ENCODE measurements around the gene EXOC2. TPM values are rescaled to one million over a fixed set of nuclear protein-coding genes. Genes with fewer than 3 reads are reported as not detected.

The EXOC2 gene
- total and polyA plus RNA-seq, 2 donors, result 11.8 to 29.9 TPM

DNA sequence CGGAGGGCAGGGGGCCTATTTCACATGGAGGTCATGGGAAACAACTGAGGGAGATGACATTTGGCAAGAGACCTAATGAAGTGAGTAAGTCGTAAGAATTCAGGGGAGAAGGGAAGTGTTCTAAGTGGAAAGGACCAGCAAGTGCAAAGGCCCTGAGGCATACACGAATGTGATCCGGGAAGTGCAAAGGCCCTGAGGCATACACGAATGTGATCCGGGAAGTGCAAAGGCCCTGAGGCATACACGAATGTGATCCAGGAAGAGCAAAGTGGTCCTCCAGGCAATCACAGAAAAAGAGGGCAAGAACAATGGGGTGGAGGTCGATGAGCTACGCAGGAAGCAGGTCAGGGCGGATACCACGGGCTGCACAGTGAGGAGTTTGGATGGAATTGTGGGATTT, 24.2 kb upstream of the EXOC2 start:
- H3K4me1 ChIP-seq (ENCODE audit: insufficient read depth), result no peaks in the 10 kb centered on the region
- DNase-seq (ENCODE audit: extremely low spot score), result no peak
- H3K27ac ChIP-seq (ENCODE audit: low read depth), result no peak overlapping the region
- no peaks in the 10 kb centered on the region for H3K36me3 ChIP-seq (ENCODE audit: insufficient read depth)
- 95% methylated on average over 11 of the region's 11 CpGs for WGBS
- H3K4me3 ChIP-seq (ENCODE audit: low read depth, low read length), result no peak overlapping the region

DNA sequence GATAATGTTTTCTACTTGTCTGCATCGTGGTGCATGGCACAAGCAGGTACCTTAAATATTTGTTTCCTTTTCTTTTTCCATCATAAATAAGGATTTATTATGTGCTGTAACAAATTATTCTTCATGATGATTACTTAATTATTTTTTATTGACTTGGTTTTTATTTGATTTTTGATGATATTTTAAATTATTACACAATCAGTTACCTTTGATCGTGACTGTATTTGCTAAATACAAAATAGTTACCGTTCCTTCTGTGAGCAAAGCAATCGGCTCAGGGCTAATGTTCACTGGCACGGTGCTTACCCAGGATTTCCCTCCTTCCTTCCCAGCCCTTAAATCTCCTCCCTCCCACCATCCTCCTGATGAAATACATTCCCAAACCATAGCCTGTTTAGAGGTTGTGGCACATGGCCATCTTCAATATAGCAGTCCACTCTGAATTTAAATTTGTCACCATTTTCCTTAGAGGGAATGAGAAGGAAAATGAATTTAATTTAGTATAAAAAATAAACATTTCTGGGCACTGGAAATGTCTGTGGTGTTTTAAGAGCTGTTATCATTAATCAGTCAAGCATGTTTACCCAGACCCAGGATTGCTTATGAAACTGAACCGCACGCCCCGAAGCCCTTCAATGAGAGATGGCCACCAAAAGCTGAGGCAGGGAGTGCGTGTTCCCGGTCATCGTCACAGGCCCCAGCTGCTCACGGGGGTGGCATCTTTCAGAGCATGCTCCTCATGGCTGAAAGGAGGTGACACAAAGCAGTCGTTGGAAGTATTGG, 23.0 kb upstream of the EXOC2 start:
- Histone ChIP-seq H3K27ac (ENCODE audit: low read depth) (no peak overlapping the region), H3K4me3 (ENCODE audit: low read depth, low read length) (no peak overlapping the region), H3K36me3 (ENCODE audit: insufficient read depth) (no peaks in the 10 kb centered on the region), H3K4me1 (ENCODE audit: insufficient read depth) (no peaks in the 10 kb centered on the region)
- 42% methylated on average over 13 of the region's 13 CpGs for WGBS
- no peak for DNase-seq (ENCODE audit: extremely low spot score)

DNA sequence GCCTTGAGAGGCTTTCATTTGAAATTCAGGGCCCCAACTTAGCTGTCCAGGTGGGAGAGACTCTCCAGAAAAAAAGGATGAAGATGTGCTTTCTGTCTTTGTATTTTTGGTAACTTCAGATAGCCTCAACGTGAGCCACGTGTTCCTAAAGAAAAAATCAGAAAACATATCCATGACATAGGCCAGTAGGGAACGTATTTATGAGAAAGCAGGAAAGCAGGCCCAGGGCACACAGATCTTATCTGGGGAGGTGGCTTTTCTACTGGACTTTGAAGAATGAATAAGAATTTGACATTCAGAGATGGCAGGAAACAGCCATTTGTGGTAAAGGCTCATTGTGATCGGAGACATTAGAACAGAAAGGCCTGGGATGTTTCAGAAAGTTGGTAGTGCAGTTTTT, 21.2 kb upstream of the EXOC2 start:
- H3K4me3 ChIP-seq (ENCODE audit: low read depth, low read length), result no peak overlapping the region
- 76% methylated on average over 4 of the region's 4 CpGs for WGBS
- H3K36me3 ChIP-seq (ENCODE audit: insufficient read depth), result no peaks in the 10 kb centered on the region
- H3K4me1 ChIP-seq (ENCODE audit: insufficient read depth), result no peaks in the 10 kb centered on the region
- no peak overlapping the region for H3K27ac ChIP-seq (ENCODE audit: low read depth)
- no peak for DNase-seq (ENCODE audit: extremely low spot score)

DNA sequence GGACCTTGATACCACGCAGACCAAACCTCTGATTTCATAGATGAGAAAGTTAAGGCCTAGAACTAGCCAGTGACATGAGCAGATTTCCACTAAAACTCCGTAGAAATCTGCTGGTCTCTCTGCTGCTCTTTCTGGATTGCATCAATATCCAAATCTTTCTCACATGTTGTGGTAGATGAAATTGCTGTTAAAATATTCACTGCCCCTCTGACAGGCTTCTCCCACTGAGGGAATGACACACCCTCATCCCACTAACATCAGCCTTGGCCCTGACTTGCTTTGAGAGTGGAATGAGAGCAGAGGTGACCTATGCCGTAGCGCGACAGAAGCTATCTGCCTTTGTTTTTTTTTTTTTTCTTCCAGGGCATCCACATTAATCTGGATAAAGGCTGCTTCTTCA, 20.4 kb upstream of the EXOC2 start:
- Histone ChIP-seq H3K4me1 (ENCODE audit: insufficient read depth) (no peaks in the 10 kb centered on the region), H3K27ac (ENCODE audit: low read depth) (no peak overlapping the region), H3K36me3 (ENCODE audit: insufficient read depth) (no peaks in the 10 kb centered on the region), H3K4me3 (ENCODE audit: low read depth, low read length) (no peak overlapping the region)
- 94% methylated on average over 5 of the region's 5 CpGs for WGBS
- DNase-seq (ENCODE audit: extremely low spot score), result no peak

DNA sequence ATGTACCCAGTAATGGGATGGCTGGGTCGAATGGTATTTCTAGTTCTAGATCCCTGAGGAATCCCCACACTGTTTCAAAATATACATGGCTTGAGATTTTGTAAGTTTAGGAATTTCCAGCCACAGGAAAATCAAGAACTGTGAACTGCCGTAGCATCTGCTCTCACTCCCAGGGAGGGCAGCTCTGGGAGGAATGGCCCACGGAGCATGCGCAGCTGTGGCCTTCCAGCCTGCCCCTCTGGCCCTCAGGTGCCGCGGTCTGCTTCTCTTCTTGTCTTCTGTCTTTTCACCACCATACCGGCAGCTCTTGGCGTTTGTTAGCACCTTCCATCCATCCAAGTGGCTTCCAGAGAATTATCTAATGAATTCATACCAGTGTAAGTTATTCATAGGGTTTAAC, 19.9 kb upstream of the EXOC2 start:
- WGBS, result 92% methylated on average over 8 of the region's 8 CpGs
- Histone ChIP-seq H3K27ac (ENCODE audit: low read depth) (no peak overlapping the region), H3K4me1 (ENCODE audit: insufficient read depth) (no peaks in the 10 kb centered on the region), H3K4me3 (ENCODE audit: low read depth, low read length) (no peak overlapping the region), H3K36me3 (ENCODE audit: insufficient read depth) (no peaks in the 10 kb centered on the region)
- DNase-seq (ENCODE audit: extremely low spot score), result no peak

DNA sequence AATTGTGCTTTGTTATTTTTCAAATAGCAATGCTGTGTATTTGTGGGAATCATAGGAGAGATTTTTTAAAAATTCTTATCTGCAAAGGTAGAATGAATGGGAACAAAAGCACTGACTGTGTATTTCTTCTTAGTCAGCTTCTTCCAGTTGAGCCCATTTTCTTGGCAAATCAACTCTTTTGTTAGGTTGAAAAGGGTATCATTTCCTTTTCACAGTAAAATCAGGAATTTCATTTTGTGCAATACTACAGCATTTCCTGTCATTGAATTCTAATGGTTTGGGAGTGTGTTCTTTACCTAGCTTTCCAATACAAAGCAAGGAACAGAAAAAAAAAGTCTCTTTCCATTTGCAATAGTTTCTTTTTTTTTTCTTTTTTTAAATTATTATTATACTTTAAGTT, 19.0 kb upstream of the EXOC2 start:
- DNase-seq (ENCODE audit: extremely low spot score), result no peak
- H3K36me3 ChIP-seq (ENCODE audit: insufficient read depth), result no peaks in the 10 kb centered on the region
- no peak overlapping the region for H3K4me3 ChIP-seq (ENCODE audit: low read depth, low read length)
- H3K4me1 ChIP-seq (ENCODE audit: insufficient read depth), result no peaks in the 10 kb centered on the region
- peak overlapping the region; percentile 41 for H3K27ac ChIP-seq (ENCODE audit: low read depth)

DNA sequence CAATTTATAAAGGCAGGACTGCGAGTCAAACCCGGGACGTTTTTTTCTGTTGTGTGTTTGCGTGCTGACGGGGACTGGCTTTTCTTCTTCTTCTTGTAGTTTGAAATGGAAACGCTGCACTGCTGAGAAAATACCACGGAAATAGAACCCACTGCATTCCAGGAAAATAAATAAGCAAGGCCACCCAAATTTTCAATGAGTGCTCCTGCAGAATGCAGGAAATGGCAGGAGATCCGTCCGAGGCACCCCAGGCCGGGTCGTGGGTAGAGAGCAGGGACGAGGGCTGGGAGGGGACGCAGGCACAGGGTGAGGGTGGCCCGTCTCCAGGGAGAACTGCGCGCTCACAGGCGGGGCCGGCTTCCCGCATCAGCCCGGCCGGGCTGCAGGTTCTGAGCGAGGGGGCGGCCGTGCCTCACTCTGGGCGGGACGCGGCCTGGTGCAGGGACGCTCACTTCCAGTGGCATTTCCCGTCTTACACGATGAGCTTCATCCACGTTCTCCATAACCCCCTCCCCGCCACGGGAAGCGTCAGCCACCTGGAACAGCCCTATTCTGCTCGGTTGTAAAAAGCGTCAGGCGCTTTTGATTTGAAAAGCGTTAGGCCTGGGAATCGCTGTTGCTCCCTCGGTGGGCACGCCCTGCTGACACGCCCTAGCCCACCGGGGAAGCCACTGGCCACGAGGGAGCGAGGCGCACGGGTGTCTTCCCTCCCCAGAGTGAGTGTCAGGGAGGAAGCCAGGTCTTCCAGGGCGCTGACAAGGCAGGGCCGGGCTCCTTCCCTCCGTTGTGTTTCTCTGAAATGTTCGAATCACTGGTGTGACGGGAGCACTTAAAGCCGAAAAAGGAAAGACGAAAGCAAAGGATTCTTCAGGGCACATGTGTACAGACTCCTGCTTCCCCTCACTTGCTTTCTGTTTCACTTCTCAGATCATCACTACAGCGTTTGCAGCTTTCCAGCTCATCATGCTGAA, 17.9 kb upstream of the EXOC2 start:
- H3K36me3 ChIP-seq (ENCODE audit: insufficient read depth), result no peaks in the 10 kb centered on the region
- H3K27ac ChIP-seq (ENCODE audit: low read depth), result peak overlapping the region; percentile 78
- DNase-seq (ENCODE audit: extremely low spot score), result no peak
- no peaks in the 10 kb centered on the region for H3K4me1 ChIP-seq (ENCODE audit: insufficient read depth)
- H3K4me3 ChIP-seq (ENCODE audit: low read depth, low read length), result peak overlapping the region; percentile 35
- 1% methylated on average over 55 of the region's 55 CpGs for WGBS

DNA sequence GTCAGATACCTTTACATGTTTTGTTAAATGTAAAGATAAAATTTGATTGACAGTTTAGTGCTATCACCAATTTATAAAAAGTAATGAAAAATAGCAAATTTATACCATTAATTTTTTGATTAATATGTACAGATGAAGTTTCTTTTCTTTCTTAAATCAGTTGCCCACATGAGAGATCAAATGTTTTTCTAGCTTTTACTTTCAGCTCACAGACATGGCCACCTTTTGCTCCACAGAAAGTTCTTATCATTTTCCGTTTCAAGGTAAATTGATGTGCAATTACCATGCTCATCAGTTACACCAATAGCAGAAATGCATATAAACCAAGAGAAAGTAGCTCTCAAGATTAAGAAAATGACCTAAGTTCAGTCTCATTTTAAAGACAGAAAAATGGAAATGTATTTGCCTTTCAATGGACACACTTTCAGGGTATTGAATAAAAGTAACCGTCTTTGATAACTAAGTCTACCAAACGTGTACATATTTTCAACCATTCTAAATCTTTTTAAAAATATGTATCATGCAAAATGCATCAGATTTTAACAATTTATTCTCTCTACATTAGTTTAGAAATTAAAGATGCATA, 16.6 kb upstream of the EXOC2 start:
- Histone ChIP-seq H3K36me3 (ENCODE audit: insufficient read depth) (no peaks in the 10 kb centered on the region), H3K4me1 (ENCODE audit: insufficient read depth) (no peaks in the 10 kb centered on the region), H3K27ac (ENCODE audit: low read depth) (no peak overlapping the region), H3K4me3 (ENCODE audit: low read depth, low read length) (no peak overlapping the region)
- 89% methylated on average over 3 of the region's 3 CpGs for WGBS
- no peak for DNase-seq (ENCODE audit: extremely low spot score)

DNA sequence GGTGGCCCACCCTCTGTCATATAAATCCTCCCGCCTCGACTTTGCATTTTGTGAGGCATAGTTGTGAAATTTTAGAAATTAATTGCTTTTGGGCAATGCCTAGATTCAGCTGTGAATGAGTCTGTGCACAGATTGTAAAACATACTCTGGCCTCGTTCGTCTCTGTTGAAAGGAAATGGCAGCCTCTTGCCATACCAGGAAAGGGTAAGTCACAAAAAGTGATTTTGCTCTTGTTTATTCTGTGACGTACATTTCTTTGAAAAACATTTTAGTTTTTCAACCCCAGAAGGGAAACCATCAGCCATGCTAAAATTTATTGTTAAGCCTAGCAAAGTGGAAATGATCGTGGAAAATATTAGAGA, 15.3 kb upstream of the EXOC2 start:
- no peaks in the 10 kb centered on the region for H3K36me3 ChIP-seq (ENCODE audit: insufficient read depth)
- H3K4me1 ChIP-seq (ENCODE audit: insufficient read depth), result no peaks in the 10 kb centered on the region
- no peak overlapping the region for H3K4me3 ChIP-seq (ENCODE audit: low read depth, low read length)
- H3K27ac ChIP-seq (ENCODE audit: low read depth), result peak overlapping the region; percentile 32
- no peak for DNase-seq (ENCODE audit: extremely low spot score)
- WGBS, result 78% methylated on average over 6 of the region's 6 CpGs

DNA sequence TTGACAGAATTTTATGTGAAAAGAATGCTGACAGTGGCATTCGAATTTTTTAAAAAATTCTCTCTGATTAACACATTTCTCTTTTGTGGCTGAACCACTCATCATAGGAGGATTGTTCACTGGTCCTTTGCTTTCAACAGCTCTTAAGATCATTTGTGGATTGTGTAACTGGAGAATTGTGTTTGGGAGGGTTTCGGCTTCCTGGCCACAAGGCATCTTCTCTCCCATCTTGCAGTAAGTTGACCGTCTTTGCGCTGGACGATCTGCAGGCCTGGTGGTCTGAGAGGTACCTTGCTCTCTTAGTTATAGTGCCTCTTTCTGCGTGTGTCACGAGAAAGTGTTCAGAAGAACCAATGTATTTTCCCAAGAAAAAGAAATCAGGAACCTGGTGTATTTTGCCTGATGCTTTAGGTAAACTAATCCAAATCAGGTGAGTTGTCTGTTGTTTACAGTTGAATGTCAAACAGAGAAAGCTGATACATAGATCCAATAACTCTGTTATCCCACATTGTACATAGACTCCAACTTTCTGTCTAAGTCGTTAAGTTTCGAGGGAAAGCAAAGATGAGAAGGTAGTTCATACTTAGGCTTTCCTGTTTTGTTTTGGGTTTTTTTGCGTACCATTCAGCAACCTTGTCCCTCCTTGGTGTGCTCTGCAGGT, 14.8 kb upstream of the EXOC2 start:
- no peak for DNase-seq (ENCODE audit: extremely low spot score)
- 87% methylated on average over 10 of the region's 10 CpGs for WGBS
- no peak overlapping the region for H3K4me3 ChIP-seq (ENCODE audit: low read depth, low read length)
- H3K36me3 ChIP-seq (ENCODE audit: insufficient read depth), result no peaks in the 10 kb centered on the region
- no peak overlapping the region for H3K27ac ChIP-seq (ENCODE audit: low read depth)
- no peaks in the 10 kb centered on the region for H3K4me1 ChIP-seq (ENCODE audit: insufficient read depth)

DNA sequence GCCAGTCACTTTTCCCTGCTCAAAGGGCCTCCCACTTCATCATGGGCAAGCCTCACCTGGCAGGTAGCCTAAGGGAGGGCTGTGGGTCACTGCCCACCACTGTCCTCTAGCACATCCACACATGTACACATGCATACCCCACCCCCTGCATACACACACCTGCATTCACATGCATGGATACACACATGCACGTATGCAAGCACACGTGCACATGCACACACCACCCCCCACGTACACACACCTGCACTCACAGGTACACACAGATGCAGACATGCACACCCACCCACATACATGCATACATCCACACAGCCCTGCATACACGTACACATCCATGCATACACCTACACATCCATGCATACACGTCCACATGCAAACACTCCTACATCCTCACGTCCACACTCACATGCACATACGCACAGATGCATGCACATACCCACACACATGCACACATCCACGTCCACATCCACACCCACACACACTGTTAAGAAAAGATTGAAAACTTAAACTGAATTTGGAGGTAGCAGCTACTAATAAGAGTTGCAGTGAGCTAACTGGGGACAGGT, 14.0 kb upstream of the EXOC2 start:
- 90% methylated on average over 8 of the region's 8 CpGs for WGBS
- DNase-seq (ENCODE audit: extremely low spot score), result no peak
- H3K36me3 ChIP-seq (ENCODE audit: insufficient read depth), result no peaks in the 10 kb centered on the region
- no peak overlapping the region for H3K4me3 ChIP-seq (ENCODE audit: low read depth, low read length)
- H3K4me1 ChIP-seq (ENCODE audit: insufficient read depth), result no peaks in the 10 kb centered on the region
- H3K27ac ChIP-seq (ENCODE audit: low read depth), result no peak overlapping the region

DNA sequence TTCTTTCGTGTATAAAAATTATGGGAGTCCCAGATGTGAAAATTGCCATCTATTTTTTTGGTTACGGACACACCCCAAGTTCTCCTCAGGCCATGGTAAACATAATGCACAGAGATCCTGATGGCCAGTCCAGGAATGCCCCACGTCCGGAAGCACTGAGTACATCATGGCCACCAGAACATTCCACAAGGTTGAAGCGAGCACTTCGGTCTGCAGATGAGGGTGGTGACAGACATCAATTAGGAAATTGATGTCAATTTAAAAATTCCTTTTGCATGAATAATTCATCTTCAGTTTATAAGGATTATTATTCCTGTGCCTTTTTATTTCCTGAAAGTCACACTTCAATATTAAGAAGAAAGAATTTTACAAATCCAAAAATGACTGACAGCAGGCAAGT, 13.2 kb upstream of the EXOC2 start:
- Histone ChIP-seq H3K4me1 (ENCODE audit: insufficient read depth) (no peaks in the 10 kb centered on the region), H3K36me3 (ENCODE audit: insufficient read depth) (no peaks in the 10 kb centered on the region), H3K4me3 (ENCODE audit: low read depth, low read length) (no peak overlapping the region), H3K27ac (ENCODE audit: low read depth) (no peak overlapping the region)
- WGBS, result 87% methylated on average over 6 of the region's 6 CpGs
- no peak for DNase-seq (ENCODE audit: extremely low spot score)

DNA sequence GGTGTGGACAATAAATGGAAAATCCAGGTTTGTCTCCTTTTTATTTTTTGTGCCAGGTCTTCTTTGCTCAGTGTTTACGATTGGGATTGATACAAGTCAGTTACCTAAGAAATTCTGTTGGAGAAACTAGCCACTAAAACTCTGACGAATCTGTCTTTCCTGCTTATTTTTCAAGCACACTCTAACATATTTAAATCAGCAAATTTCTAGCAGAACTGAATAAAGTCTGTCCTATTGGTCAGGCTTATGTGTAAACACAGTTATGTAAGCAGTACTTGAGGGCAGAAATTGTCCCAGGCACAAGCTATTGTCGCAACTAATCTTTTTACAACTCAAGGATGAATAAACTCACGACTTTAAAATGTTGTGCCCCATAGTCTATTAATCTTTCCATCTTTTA, 12.1 kb upstream of the EXOC2 start:
- H3K4me3 ChIP-seq (ENCODE audit: low read depth, low read length), result no peak overlapping the region
- no peak for DNase-seq (ENCODE audit: extremely low spot score)
- H3K27ac ChIP-seq (ENCODE audit: low read depth), result no peak overlapping the region
- WGBS, result 50% methylated on average over 4 of the region's 4 CpGs
- no peaks in the 10 kb centered on the region for H3K4me1 ChIP-seq (ENCODE audit: insufficient read depth)
- no peaks in the 10 kb centered on the region for H3K36me3 ChIP-seq (ENCODE audit: insufficient read depth)

All from urinary bladder (tissue), 4 donors.